Astrocyte (in vitro differentiated cells and primary cell): ENCODE measurements around the gene SSTR4. TPM values are rescaled to one million over a fixed set of nuclear protein-coding genes. Genes with fewer than 3 reads are reported as not detected.

Source experiments
- DNase-seq: peaks from one replicate; pipeline ENCODE4 v3.0.0-alpha.2; 2010; ENCODE audit warnings: low read depth
- FAIRE-seq: peaks from 2 replicates; lab custom pipeline; 2011; peaks lifted over from hg19 to GRCh38; lab: Jason Lieb, UNC
- H2AFZ ChIP-seq: 2 replicates; pipeline ENCODE4 v1.6.0; 2012; ENCODE audit warnings: low read depth, low read length, inconsistent platforms
- H3K27ac ChIP-seq: 2 replicates; pipeline ENCODE4 v1.5.1; 2011; ENCODE audit warnings: low read depth, low read length, inconsistent platforms
- H3K27me3 ChIP-seq: 2 replicates; pipeline ENCODE4 v1.6.0; 2011; ENCODE audit warnings: low read length, inconsistent platforms; ENCODE audit not compliant: insufficient read depth
- H3K36me3 ChIP-seq: 2 replicates; pipeline ENCODE4 v1.5.1; 2011; ENCODE audit warnings: low read length, inconsistent platforms; ENCODE audit not compliant: insufficient read depth
- H3K4me1 ChIP-seq: 2 replicates; pipeline ENCODE4 v1.5.1; 2011; ENCODE audit warnings: low read length, inconsistent platforms; ENCODE audit not compliant: insufficient read depth
- H3K4me2 ChIP-seq: 2 replicates; pipeline ENCODE4 v1.6.0; 2012; ENCODE audit warnings: low read length, inconsistent platforms
- H3K4me3 ChIP-seq: 2 replicates; pipeline ENCODE4 v1.5.1; 2011; ENCODE audit warnings: low read depth, mild to moderate bottlenecking, low read length, inconsistent platforms; ENCODE audit not compliant: insufficient read depth
- H3K79me2 ChIP-seq: 2 replicates; pipeline ENCODE4 v1.6.0; 2012; ENCODE audit warnings: mild to moderate bottlenecking, low read length, inconsistent platforms; ENCODE audit not compliant: insufficient read depth
- H3K9ac ChIP-seq: 2 replicates; pipeline ENCODE4 v1.6.0; 2012; ENCODE audit warnings: mild to moderate bottlenecking, low read length, inconsistent platforms
- H3K9me3 ChIP-seq: 2 replicates; pipeline ENCODE4 v1.5.1; 2012; ENCODE audit warnings: low read depth, mild to moderate bottlenecking, low read length, inconsistent platforms; ENCODE audit not compliant: insufficient read depth
- H4K20me1 ChIP-seq: 2 replicates; pipeline ENCODE4 v1.6.0; 2012; ENCODE audit warnings: low read length, inconsistent platforms; ENCODE audit not compliant: insufficient read depth
- H3K27ac Mint-ChIP-seq: one replicate; pipeline ENCODE4 v1.8.0; 2021; ENCODE audit warnings: mild to moderate bottlenecking, mixed read lengths; ENCODE audit not compliant: unreplicated experiment
- H3K27me3 Mint-ChIP-seq: one replicate; pipeline ENCODE4 v1.8.0; 2021; ENCODE audit warnings: low read depth, mixed read lengths; ENCODE audit not compliant: unreplicated experiment
- H3K36me3 Mint-ChIP-seq: one replicate; pipeline ENCODE4 v1.8.0; 2021; ENCODE audit warnings: low read depth, mixed read lengths; ENCODE audit not compliant: unreplicated experiment
- H3K4me1 Mint-ChIP-seq: one replicate; pipeline ENCODE4 v1.8.0; 2021; ENCODE audit warnings: low read depth, mixed read lengths; ENCODE audit not compliant: unreplicated experiment
- H3K4me3 Mint-ChIP-seq: one replicate; pipeline ENCODE4 v1.8.0; 2021; ENCODE audit warnings: mild to moderate bottlenecking, moderate library complexity, mixed read lengths; ENCODE audit not compliant: unreplicated experiment
- H3K9me3 Mint-ChIP-seq: one replicate; pipeline ENCODE4 v1.8.0; 2021; ENCODE audit warnings: mild to moderate bottlenecking, mixed read lengths; ENCODE audit not compliant: unreplicated experiment
- EZH2 ChIP-seq: IDR thresholded peaks from 2 replicates; pipeline ENCODE4 v1.6.1; 2012; ENCODE audit warnings: mild to moderate bottlenecking, low read length, inconsistent platforms; ENCODE audit not compliant: insufficient read depth
- total RNA-seq: library from RNA; stranded (reverse); gene quantifications from 2 replicates; pipeline ENCODE4 v1.2.1, GENCODE V29; 2021
- TF ChIP-seq, protein P1 (sequence below): IDR thresholded peaks from 2 replicates; pipeline ENCODE4 v1.5.1; 2011; ENCODE audit warnings: low read depth, mild to moderate bottlenecking, inconsistent platforms, low read length, moderate library complexity; ENCODE audit not compliant: insufficient read depth

Gene SSTR4
- total RNA-seq, 1 donor from 2014 or later, result not detected

DNA sequence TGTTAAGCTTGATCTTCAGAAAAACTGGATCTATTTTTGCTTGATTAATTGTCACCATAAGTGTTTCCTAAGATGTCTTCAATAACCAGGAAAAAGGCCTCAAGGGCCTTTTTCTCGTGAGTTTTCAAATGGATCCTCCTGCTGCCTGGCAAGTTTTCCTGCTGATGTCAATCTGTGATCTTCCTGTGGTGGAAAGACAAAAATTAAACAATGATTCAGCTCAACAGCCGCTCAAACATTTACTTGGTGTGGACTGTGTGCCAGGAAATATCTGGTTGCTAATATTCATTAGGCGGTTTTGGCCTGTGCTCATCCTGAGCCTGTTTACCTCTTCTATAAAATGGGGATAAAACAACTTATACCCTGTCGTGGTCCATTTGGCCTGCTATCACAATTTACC, 35.4 kb upstream of the SSTR4 start:
- H4K20me1 ChIP-seq, result no peaks in the 10 kb centered on the region
- Mint-ChIP-seq H3K27ac (no peak overlapping the region), H3K4me3 (no peak overlapping the region), H3K27me3 (peaks cover 16% of the 10 kb centered on the region), H3K4me1 (no peaks in the 10 kb centered on the region), H3K9me3 (peaks cover 3% of the 10 kb centered on the region), H3K36me3 (no peaks in the 10 kb centered on the region)
- H3K4me3 ChIP-seq, result no peak overlapping the region
- no peaks in the 10 kb centered on the region for H3K36me3 ChIP-seq
- H3K79me2 ChIP-seq, result no peaks in the 10 kb centered on the region
- DNase-seq (no peak), FAIRE-seq (no peak)
- no peak overlapping the region for H2AFZ ChIP-seq
- no peaks in the 10 kb centered on the region for H3K9me3 ChIP-seq
- TF ChIP-seq, protein P1, sequence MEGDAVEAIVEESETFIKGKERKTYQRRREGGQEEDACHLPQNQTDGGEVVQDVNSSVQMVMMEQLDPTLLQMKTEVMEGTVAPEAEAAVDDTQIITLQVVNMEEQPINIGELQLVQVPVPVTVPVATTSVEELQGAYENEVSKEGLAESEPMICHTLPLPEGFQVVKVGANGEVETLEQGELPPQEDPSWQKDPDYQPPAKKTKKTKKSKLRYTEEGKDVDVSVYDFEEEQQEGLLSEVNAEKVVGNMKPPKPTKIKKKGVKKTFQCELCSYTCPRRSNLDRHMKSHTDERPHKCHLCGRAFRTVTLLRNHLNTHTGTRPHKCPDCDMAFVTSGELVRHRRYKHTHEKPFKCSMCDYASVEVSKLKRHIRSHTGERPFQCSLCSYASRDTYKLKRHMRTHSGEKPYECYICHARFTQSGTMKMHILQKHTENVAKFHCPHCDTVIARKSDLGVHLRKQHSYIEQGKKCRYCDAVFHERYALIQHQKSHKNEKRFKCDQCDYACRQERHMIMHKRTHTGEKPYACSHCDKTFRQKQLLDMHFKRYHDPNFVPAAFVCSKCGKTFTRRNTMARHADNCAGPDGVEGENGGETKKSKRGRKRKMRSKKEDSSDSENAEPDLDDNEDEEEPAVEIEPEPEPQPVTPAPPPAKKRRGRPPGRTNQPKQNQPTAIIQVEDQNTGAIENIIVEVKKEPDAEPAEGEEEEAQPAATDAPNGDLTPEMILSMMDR, result no peak
- H3K9ac ChIP-seq, result no peak overlapping the region
- no peak overlapping the region for H3K4me2 ChIP-seq
- no peak overlapping the region for H3K27ac ChIP-seq
- no peaks in the 10 kb centered on the region for H3K4me1 ChIP-seq
- no peaks in the 10 kb centered on the region for H3K27me3 ChIP-seq

DNA sequence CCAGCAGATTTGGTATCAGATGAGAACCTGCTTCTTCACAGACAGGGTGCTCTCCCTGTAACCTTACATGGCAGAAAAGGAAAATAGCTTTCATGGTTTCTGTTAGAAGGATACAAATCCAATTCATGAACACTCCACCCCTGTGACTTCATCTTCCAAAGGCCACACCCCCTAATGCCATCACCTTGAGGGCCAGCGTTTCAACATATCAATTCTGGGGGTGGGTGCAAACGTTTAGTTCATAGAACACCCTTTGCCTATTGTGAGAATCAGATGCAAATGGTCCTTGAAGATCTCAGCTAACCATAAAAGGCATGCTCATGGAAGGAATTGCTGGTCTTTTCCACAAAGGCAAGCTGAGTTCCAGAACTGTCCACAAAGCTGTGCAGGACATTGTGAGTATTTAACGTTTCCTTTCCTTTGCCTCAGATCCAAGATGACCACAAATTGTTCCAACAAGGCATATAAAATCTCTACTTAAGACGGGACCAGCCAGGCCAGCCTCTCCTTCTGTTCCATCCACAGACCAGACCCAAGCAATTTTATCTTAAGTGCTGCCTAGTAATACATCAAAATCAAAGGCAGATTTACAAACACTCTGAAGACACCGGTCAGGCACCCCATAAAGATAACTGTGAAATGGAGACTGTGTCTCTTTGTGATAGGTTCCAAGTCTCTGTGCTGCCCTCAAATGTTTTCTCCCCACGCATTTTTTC, 34.7 kb upstream of the SSTR4 start:
- no peaks in the 10 kb centered on the region for H3K27me3 ChIP-seq
- H3K4me3 ChIP-seq, result no peak overlapping the region
- DNase-seq (no peak), FAIRE-seq (no peak)
- Mint-ChIP-seq H3K4me1 (no peaks in the 10 kb centered on the region), H3K27me3 (peaks cover 14% of the 10 kb centered on the region), H3K4me3 (no peak overlapping the region), H3K36me3 (no peaks in the 10 kb centered on the region), H3K27ac (no peak overlapping the region), H3K9me3 (peaks cover 2% of the 10 kb centered on the region)
- H3K9me3 ChIP-seq, result no peaks in the 10 kb centered on the region
- H3K27ac ChIP-seq, result no peak overlapping the region
- H2AFZ ChIP-seq, result no peak overlapping the region
- TF ChIP-seq, protein P1, result no peak
- H3K79me2 ChIP-seq, result no peaks in the 10 kb centered on the region
- no peak overlapping the region for H3K9ac ChIP-seq
- no peaks in the 10 kb centered on the region for H3K36me3 ChIP-seq
- H3K4me2 ChIP-seq, result no peak overlapping the region
- H3K4me1 ChIP-seq, result no peaks in the 10 kb centered on the region
- no peaks in the 10 kb centered on the region for H4K20me1 ChIP-seq

DNA sequence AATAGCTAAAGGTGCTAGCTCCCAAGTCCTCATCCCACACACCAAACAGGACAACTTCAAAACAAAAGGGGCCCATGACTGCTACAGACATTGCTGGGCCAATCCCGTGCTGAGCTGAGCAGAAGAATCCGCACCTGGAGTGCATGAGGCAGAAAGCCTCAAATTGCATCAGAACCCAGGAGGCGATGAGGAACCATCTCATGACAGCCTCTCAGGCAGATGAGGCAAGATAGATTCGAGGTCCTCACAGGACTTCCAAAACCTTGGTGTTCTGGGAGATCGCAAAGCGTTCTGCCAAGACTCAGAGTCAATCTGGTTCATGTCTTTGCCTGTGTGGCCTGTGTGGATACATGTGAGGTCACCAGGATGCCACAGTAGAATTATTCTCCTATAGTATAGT, 32.8 kb upstream of the SSTR4 start:
- Histone ChIP-seq H3K4me2 (no peak overlapping the region), H2AFZ (no peak overlapping the region), H3K27ac (no peak overlapping the region), H3K4me1 (no peaks in the 10 kb centered on the region), H3K9me3 (no peaks in the 10 kb centered on the region), H3K36me3 (no peaks in the 10 kb centered on the region), H3K9ac (no peak overlapping the region), H3K27me3 (no peaks in the 10 kb centered on the region), H3K79me2 (no peaks in the 10 kb centered on the region), H3K4me3 (no peak overlapping the region), H4K20me1 (no peaks in the 10 kb centered on the region)
- Mint-ChIP-seq H3K27me3 (peaks cover 13% of the 10 kb centered on the region), H3K27ac (no peak overlapping the region), H3K4me3 (no peak overlapping the region), H3K9me3 (peaks cover 2% of the 10 kb centered on the region), H3K36me3 (no peaks in the 10 kb centered on the region), H3K4me1 (no peaks in the 10 kb centered on the region)
- no peak for DNase-seq
- TF ChIP-seq, protein P1, result no peak
- no peak for TF ChIP-seq EZH2
- no peak for FAIRE-seq
